Glomerular visceral epithelial cell (primary cell): ENCODE data around the gene PRKD1.
"Not testable (repeated sequence)": the region's sequence is repeated elsewhere in the genome, so short reads cannot be mapped to it uniquely, and the experiment has no call there.

Experiments used
- DNase-seq: peaks from one replicate; pipeline ENCODE4 v3.0.0-alpha.2; 2016; ENCODE audit errors: extremely low spot score

PRKD1 gene

DNA sequence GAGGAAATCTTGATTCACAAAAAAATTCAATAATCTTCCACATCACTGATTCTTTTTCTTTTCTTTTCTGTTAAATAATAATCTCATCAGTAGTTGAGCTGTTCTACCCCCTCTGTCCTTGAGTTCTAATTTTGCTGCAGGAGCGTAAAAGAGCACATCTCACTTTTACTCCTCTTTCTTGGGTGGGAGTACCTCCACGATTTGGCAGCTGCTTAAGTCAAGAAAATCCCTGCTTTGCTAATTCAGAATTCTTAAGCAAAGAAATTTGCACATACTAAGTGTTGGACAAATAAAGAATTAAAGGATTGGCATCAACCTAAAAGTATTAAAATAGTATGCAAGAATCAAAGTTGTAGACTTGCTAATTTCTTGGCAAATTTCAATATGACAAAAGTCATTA, 128.8 kb downstream of the PRKD1 start:
- DNase-seq, result no peak

DNA sequence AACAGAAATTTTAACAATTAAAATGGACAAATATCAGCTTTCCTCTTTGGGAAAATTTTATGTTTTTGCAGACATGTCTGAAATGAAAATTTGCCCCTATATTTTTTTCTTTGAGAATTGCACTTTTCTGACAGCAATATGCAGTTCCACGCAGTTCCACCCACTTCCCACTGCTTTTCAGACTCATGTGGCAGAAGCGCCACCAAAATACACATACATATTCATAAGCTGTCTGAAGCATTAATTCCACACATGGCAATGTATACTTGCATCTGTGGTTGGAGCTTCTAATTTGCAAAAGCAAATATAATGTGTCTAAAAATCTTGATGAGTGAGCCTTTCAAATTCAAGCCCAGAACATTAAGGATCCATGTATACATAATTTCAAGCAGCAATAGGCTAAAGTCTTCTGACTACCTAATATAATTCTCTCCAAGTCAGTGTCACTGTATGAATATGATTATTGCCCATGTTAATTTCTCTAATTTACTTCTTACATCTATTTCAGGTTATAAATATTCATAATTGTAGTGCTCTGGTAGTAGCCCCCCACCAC, 129.5 kb downstream of the PRKD1 start:
- DNase-seq, result no peak

DNA sequence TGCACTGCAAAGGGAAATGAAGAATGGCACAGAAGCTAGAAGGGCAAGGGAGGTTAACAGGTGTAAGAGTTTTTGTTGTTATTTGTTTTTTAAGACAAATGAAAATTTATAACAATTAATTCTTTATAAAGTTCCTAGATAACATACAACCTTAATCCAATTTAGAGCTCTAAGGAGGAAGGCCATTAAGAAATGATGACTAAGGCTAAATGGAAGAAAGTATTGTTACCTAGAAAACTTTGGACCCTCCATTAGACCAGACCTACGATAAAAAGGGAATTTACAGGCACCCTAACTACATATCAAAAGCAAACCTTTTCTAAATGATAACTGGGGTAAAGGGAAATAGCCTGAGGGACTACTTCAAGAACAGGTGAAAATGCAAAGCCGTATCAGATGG, 130.8 kb downstream of the PRKD1 start:
- DNase-seq, result no peak

DNA sequence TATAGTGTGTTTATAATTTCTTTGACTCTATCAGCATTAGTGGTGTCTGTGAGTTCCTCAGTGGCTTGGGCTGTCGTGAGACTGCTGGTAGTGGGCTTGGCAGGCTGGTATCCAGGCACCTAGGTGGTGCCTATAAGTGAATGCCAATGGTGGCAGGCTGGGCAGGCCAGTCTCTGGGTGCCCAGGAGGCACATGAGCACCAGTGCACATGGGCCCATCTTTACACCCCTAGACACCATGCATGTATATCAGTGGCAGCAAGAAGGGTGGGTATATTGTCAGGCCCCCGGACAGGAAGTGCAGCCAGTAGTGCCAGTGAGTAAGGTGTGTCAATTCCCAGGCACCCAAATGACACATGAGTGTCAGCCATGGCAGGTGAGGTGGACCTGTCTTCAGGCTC, 138.2 kb downstream of the PRKD1 start:
- no peak for DNase-seq

DNA sequence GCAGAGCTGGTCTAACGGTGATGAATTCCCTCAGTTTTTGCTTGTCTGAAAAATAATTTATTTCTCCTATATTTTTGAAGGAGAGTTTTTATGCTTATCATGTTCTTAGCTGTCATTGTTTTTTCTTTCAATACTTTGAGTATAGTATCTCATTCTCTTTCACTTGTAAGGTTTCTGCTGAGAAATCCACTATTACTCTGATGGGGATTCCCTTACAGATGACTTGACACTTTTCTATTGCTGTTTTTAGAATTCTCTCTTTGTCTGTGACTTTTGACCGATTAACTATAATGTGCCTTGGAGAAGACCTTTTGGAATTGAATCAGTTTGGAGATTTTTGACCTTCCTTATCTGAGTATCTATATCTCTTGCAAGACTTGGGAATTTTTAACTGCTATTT, 139.6 kb downstream of the PRKD1 start:
- DNase-seq, result no peak

DNA sequence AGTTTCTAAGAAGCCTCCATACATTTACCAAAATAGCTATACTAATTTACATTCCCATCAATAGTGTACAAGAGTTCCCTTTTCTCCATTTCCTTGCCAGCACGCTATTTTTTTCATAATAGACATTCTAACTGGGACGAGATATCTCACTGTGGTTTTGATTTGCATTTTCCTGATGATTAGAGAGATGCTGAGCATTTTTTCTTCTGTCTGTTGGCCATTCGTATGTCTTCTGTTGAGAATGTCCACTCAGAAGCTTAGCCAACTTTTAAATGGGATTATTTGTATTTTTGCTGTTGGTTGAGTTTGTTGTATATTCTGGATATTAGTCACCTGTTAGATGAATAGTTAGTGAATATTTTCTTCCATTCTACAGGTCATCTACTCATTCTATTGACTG, 144.1 kb downstream of the PRKD1 start:
- no peak for DNase-seq

DNA sequence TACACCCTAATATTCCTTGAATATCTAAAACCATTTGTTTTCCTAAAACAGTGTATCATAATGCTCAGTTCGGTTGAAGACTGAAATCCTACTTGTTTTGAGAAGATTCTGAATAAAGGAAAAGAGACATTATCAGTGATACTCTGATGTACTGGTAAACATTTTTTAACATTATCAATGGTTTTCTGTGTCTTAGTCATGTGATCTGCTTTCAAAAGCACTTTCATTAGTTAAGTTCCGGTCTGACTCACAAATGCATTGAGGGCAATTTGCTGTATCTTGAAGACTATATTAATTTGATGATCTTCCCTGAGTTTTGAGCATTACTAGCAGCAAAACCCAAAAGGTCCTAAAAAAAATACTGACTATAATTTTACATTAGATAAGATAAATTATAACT, 145.6 kb downstream of the PRKD1 start:
- DNase-seq, result no peak

DNA sequence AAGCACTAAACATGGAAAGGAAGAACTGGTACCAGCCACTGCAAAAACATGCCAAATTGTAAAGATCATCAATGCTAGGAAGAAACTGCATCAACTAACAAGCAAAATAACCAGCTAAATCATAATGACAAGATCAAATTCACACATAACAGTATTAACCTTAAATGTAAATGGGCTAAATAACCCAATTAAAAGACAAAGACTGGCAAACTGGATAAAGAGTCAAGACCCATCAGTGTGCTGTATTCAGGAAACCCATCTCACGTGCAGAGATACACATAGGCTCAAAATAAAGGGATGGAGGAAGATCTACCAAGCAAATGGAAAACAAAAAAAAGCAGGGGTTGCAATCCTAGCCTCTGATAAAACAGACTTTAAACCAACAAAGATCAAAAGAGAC, 150.5 kb downstream of the PRKD1 start:
- not testable (repeated sequence) for DNase-seq

DNA sequence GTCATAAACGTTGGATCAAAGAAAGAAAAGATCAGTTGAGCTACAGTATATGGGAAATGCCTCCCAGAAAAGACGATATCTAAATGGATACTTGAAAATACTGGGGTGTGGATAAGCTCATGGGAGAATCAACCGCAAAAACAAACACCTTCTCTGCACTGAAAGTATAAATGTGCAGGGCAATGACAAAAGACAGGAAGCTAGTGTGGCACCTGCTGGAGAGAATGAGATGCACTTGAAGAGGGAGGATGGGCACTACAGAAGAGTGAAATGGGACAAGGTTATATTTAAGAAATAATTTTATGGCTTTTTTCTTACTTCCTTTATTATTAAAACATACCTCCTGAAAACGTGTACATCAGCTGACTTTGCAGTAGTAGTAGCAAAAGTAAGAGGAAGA, 153.7 kb downstream of the PRKD1 start:
- DNase-seq, result no peak

DNA sequence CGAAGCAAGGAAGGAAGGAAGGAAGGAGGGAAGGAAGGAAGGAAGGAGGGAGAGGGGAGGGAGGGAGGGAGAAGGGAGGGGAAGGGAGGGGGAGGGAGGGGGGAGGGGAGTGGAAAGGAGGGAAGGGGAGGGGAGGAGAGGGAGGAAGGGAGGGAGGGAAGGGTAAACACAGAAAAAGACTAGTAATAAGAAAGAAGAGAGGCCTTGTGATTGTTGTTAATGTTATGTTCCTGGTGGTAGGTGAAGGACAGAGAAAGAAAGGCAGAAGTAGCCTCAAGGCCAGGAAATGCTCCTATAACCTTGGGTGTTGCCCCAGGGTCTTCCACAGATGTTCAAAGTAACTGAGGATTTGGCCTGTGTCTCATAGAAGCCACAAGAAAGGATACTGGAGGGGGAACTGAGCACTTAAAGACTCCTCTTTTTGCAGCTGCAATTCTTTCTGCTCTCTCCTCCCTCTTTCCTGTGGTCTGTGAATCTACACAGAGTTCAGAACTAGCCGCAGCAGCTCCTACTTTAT, 164.2 kb downstream of the PRKD1 start:
- DNase-seq, result no peak

DNA sequence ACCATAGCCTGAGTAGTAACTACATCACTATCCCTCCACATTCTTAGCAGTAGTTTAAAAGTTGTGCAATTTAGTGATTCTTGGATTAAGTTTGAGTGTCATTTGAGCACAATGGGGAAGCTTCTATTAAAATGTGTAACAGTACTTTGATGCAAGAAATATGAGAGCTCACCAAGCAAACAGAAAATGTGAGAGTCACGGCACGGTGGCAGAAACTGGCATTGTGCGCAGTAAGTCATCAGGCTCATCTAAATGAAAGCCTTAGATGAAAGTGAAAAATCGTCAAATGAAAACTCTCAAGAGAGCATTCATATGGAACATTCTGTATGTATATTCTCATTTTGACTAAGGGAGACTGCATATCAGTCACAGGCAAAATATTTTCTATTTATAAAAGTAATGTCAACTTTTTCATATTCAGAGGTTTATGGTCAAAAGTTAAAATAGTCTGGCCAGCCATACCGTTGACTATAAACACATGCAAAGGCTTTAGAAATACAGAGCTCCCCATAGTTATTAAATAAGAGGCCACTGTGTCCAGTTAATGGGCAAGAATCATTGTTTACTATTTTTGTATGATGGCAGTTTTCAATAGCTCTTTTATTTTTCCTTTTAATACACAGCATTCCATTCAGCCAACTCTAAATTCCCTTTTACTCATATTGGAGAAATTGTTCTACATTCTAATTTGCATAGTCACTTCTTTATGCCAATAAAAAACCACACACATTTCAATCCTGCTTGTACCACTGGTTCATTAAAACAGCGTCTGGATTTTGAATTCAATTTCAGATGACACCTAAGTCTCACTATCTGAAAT, 167.9 kb downstream of the PRKD1 start:
- DNase-seq, result no peak

DNA sequence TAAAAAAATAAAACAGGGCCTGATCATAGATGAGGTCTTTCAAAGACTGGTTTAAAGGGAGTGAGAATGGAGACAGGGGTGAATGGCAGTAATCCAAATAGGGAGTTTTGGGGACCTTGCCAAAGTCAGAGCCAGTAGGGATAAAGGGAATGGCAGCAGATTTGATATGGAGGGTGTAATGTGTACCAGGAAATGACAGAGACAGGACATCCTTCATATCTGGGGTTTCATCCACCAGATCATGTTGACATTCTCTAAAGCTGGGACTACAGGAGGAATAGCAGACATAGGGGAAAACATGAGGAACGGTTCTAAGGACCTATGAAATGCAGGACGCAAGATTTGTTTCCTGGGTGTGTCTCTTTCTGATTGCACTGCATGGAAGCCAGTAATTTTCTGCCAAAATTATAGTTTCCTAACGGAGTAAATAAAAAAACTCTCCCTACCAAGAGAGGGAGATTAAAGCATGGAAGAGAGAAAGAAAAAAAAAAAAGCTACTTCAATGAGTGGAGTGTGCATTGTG, 169.9 kb downstream of the PRKD1 start:
- no peak for DNase-seq

DNA sequence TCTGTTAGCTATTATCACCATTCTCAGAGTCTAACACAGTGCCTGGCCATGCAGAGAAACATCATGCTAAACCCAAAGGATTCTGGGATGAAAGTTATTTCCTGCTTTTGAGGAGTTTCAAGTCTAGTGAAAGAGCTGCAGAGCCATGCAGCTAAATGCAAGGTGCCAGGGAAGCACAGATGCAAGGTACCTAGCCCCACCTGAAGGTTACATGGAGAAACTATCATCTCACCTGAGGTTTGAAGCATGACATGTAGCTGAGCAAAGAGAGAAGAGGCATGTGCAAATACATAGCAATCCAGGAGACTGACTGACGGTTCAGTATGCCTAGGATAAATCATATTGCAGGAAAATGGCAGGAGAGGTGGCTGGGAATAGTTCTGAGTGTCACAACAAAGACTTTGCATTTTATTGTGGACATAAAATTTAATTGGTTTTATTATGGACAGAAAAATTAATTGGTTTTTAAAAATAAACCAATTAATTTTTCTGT, 170.4 kb downstream of the PRKD1 start:
- no peak for DNase-seq

DNA sequence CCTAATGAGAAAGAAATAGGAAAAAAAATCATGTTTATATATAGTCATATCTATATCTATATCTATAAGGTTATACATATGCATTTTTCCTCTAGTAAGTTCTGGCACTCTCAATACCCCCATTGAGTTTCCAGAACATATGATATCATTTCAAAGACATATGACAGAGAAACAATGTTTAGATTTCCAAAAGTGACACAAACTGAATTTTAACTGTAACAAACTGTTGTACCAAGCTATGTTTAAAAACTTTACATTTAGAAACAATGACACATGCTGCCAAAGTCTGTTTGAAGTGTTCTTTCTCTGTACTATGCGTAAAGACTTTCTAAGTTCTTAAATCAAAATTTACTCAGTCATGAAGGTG, 171.6 kb downstream of the PRKD1 start:
- no peak for DNase-seq

DNA sequence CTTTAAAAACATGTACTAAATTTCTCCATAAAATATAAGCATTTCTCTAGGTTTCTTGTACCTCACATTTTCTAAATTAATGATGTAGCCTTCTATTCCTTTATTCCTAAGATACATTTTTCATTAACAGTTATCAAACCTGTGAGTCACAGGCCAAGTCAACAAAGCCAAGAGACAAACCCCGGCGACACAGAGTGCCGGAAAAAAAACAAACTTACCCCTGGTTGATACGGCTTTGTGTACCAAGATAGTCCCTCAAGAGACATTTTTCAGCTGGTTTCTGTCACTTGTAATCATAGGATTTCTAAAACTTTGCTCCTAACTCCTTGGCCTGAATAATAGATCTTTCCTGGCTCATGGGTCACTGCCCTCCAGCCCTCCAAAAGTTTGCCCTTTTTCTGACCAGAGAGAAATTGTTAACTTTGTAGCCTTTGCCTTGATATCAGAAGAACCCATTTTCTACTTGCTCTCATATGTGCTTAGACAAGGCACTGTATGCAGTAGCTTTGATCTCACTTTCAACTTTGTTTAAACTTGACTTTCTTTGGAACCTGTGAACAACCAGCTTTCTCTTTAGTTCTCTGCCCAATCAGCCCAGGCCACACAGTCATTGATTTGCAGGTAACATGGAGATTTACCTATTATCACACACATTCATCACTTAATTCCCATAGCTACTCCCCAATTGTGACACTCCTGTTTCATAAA, 172.2 kb downstream of the PRKD1 start:
- no peak for DNase-seq

DNA sequence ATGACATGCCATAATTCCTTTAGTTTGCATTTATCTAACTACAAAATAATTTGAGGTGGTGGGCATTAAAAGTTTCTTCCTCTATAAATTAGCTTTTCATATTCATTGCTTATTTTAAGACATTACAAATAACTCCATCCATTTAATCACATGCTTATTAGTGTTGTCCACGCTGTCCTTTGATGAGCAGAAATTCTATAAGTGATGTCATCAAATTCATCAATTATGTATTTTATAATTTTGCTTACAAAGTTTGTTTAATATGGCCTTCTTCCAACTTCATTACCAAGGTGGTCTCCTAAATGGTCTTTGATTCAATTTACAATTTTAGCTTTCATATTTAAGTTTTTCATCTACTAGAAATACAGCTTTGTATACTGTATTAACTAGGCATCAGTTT, 173.5 kb downstream of the PRKD1 start:
- no peak for DNase-seq

DNA sequence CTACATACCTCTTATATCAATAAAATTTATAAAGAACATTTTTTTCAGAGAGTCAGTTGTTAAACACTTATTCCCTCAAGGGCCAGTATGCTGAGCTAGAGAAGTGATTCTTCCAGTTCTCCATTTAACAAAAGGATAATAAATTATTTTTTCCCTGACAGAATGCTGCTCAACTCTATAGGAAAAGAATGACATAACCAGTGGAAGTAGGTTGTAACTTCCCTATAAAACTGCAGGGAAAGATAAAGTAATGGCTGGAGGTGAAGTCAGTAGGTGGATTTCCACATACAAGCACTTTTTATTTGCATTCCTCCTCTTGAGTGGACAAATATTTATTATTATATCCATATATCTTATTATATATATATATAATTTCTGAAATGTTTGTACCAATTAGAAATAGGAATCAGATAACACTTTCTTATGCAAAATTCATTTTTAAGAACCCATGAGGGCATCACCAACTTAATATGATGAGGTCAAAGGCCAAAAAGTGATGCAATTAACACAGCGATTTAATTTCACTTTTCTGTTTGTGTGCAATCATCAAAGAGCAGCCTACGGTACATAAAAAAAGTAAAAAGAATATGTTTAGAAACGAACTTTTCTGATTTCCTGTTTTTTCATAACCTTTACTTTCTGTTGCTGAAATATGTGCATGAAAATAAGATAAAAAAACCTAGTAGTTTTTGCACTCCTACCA, 175.3 kb downstream of the PRKD1 start:
- no peak for DNase-seq

DNA sequence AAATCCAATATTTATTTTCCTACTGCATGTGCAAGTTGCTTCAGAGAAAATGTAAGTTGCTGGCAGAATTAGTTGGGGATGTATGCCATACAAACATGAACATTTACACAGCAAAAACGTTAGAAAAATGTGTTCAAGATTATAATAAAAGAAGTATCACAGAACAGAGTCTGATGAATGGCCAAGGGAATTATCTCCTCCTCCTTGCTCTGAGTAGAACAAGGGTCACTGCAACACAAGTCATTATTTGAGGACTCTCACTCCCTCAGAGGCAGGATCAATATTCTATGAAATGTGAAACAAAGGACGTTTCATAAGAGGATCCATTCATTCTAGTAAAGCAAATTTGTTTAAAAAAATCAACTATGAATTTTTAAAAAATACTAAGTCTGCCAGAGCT, 177.8 kb downstream of the PRKD1 start:
- no peak for DNase-seq

DNA sequence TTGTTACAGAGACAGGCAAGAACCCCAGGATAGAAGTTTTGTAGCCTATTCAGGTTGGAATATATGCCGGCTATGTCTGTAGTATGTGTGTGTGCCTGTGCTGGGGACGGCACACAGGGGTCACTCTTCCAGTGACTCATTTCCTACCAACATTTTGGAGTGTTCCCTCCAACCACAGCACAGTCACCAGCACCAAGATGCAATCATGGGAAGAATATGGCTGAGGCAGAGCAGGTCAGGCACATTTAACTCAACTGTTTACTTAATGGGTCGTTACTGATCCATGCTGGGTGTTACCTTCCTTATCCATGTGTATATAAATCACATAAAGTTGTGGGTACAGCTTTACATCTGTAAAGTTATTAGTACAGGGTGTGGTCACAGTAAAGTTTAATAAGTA, 178.3 kb downstream of the PRKD1 start:
- DNase-seq, result peak; percentile 50

DNA sequence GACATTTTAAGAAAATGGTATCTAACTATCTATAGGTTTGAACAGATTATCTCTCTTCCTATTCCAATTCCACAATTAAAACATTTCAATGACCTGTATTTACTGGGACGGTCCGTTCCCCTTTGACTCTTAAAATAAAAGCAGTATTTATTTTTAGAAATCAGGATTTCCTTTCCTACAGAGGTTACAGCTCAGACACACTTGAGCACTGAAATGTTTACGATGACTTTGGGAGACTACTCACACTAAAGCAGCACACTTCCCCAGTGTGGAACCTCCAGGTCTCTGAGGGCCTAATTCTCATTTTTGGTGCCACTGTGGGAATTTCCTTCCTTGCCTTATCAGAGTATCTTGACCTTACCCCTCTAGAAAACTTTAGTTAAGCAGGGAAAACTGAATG, 181.8 kb downstream of the PRKD1 start:
- DNase-seq, result no peak

DNA sequence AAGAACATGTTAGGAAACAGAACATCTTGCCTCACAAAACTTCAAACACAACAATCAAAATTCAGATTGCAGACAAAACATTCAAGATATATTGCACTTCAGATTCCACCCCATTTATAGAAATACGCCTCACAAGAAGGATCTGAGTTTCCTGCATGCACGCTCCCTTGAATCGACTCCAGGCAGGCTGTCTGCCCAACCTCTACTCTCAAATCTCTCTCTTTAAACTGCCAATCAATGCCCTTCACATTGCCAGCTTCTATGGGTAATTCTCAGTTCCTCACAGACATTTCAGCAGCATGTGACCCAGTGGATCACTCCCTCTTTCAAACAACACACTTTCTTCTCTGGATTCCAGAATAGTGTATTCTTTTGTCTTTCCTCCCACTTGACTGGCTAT, 184.1 kb downstream of the PRKD1 start:
- no peak for DNase-seq

DNA sequence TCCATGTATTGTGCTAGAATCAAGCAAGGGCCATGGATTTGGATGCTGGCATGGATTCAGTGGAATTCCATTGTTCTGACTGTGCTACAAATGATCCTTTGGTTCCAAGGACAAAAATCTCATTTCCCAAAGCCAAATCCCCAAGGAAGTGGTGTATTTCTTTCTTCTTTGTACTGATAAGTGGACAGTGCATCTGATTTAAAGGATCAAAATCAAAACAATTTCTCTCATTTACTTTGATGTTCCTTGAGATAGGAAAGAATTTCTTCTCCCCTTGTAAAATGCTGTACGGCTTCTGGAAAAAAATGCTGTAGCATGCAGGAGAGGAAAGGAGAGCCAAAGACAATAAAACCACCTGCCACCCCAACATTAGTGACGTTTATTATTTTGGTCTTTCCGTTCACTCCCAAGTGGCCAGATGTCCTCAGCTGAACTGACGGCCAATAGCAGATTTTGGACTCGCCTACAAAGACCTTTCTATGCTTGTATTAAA, 185.7 kb downstream of the PRKD1 start:
- no peak for DNase-seq
